Neuronal stem cell (in vitro differentiated cells): ENCODE measurements around the gene TMEM202.
"Not testable (repeated sequence)": the region's sequence is repeated elsewhere in the genome, so short reads cannot be mapped to it uniquely, and the experiment has no call there.

Source experiments
- DNase-seq: peaks from one replicate; pipeline ENCODE4 v3.0.0-alpha.2; 2013; ENCODE audit warnings: low spot score
- H2AFZ ChIP-seq: one replicate; pipeline ENCODE4 v1.6.1; 2013; ENCODE audit warnings: mild to moderate bottlenecking, low read length, inconsistent platforms
- H2AK5ac ChIP-seq: 2 replicates; pipeline ENCODE4 v1.6.1; 2013; ENCODE audit warnings: low read depth, mild to moderate bottlenecking, inconsistent platforms, low read length, moderate library complexity, mixed read lengths
- H2BK120ac ChIP-seq: 2 replicates; pipeline ENCODE4 v1.6.1; 2013; ENCODE audit warnings: low read depth, mild to moderate bottlenecking, inconsistent platforms, low read length, moderate library complexity, mixed read lengths
- H2BK12ac ChIP-seq: one replicate; pipeline ENCODE4 v1.6.1; 2013; ENCODE audit warnings: low read length, inconsistent platforms
- H2BK15ac ChIP-seq: 2 replicates; pipeline ENCODE4 v1.6.1; 2013; ENCODE audit warnings: mild to moderate bottlenecking, low read length, inconsistent platforms, mixed read lengths
- H2BK5ac ChIP-seq: one replicate; pipeline ENCODE4 v1.6.1; 2013; ENCODE audit warnings: inconsistent platforms, mild to moderate bottlenecking, low read length, moderate library complexity
- H3K14ac ChIP-seq: one replicate; pipeline ENCODE4 v1.6.1; 2013; ENCODE audit warnings: low read length, inconsistent platforms
- H3K18ac ChIP-seq: 2 replicates; pipeline ENCODE4 v1.6.1; 2013; ENCODE audit warnings: low read length, inconsistent platforms
- H3K23ac ChIP-seq: 2 replicates; pipeline ENCODE4 v1.6.1; 2013; ENCODE audit warnings: low read depth, mild to moderate bottlenecking, mixed read lengths, low read length, inconsistent platforms; ENCODE audit not compliant: poor library complexity
- H3K27ac ChIP-seq: replicated peaks from 3 replicates; pipeline ENCODE4 v1.5.1; 2013; ENCODE audit warnings: low read length, inconsistent platforms
- H3K27me3 ChIP-seq, 3 experiments: 2 replicates each; pipeline ENCODE4 v1.6.1; 2013; ENCODE audit warnings: low read length in 3 of 3, mild to moderate bottlenecking in 2 of 3, inconsistent platforms in 1 of 3, low read depth in 1 of 3, mixed read lengths in 1 of 3, moderate library complexity in 1 of 3; ENCODE audit not compliant: control insufficient read depth in 3 of 3, insufficient read depth in 3 of 3
- H3K36me3 ChIP-seq, 2 donors: replicated peaks in 1 of 2; 2 replicates each; pipeline ENCODE4 v1.6.1; 2013; ENCODE audit warnings: low read length in 2 of 2; ENCODE audit not compliant: control insufficient read depth in 2 of 2, insufficient read depth in 2 of 2
- H3K4ac ChIP-seq: 2 replicates; pipeline ENCODE4 v1.6.1; 2013; ENCODE audit warnings: inconsistent platforms, mild to moderate bottlenecking, low read length, moderate library complexity
- H3K4me1 ChIP-seq, 2 donors: 1 replicate in 1 of 2; 2 replicates in 1 of 2; pipeline ENCODE4 v1.6.1; 2013; ENCODE audit warnings: low read length in 2 of 2, low read depth in 1 of 2; ENCODE audit not compliant: control insufficient read depth in 2 of 2, insufficient read depth in 1 of 2
- H3K4me2 ChIP-seq: one replicate; pipeline ENCODE4 v1.6.1; 2013; ENCODE audit warnings: mild to moderate bottlenecking, low read length, inconsistent platforms; ENCODE audit not compliant: insufficient read depth, poor library complexity, severe bottlenecking
- H3K4me3 ChIP-seq, 2 donors: 2 replicates each; pipeline ENCODE4 v1.5.1; 2013; ENCODE audit warnings: low read length in 2 of 2, mild to moderate bottlenecking in 2 of 2, inconsistent platforms in 1 of 2, moderate library complexity in 1 of 2
- H3K79me1 ChIP-seq: one replicate; pipeline ENCODE4 v1.6.1; 2013; ENCODE audit warnings: low read depth, mild to moderate bottlenecking, inconsistent platforms, low read length, moderate library complexity
- H3K9ac ChIP-seq: one replicate; pipeline ENCODE4 v1.6.1; 2013; ENCODE audit warnings: mild to moderate bottlenecking, low read depth, low read length, inconsistent platforms; ENCODE audit not compliant: poor library complexity
- H3K9me3 ChIP-seq, 2 donors: replicated peaks in 1 of 2; 2 replicates each; pipeline versions ENCODE3 to v1.6.1; 2013; ENCODE audit warnings: low read length in 2 of 2, mild to moderate bottlenecking in 2 of 2, inconsistent platforms in 1 of 2, low read depth in 1 of 2, mixed read lengths in 1 of 2, moderate library complexity in 1 of 2; ENCODE audit not compliant: control insufficient read depth in 2 of 2, insufficient read depth in 1 of 2
- H4K8ac ChIP-seq: one replicate; pipeline ENCODE4 v1.6.1; 2013; ENCODE audit warnings: low read depth, mild to moderate bottlenecking, inconsistent platforms, low read length, moderate library complexity
- H4K91ac ChIP-seq: one replicate; pipeline ENCODE4 v1.6.1; 2013; ENCODE audit warnings: low read length, low read depth, mild to moderate bottlenecking, inconsistent platforms; ENCODE audit not compliant: poor library complexity
- WGBS, 2 donors: extraction: QIAGEN DNeasy Blood & Tissue Kit; methylation state at CpG; one replicate each; pipeline ENCODE4 v1.1.7; 2013; ENCODE audit warnings: missing lambda C conversion rate in 2 of 2, mixed read lengths in 1 of 2; ENCODE audit not compliant: insufficient read length in 2 of 2, insufficient replicate concordance in 1 of 2; ENCODE audit errors: extremely low coverage in 2 of 2; 5-methylcytosine and 5-hydroxymethylcytosine counted together

Gene TMEM202

GRCh38 chr15:72442848-72443247 is 44.7 kb downstream of the TMEM202 start:
- not testable (repeated sequence) for H3K9ac ChIP-seq, H3K27ac ChIP-seq, H2BK15ac ChIP-seq, H4K8ac ChIP-seq, H2BK5ac ChIP-seq, H3K27me3 ChIP-seq, H2AK5ac ChIP-seq, H3K4ac ChIP-seq, H3K9me3 ChIP-seq, H2BK12ac ChIP-seq, H3K14ac ChIP-seq, H2BK120ac ChIP-seq, H3K23ac ChIP-seq, H2AFZ ChIP-seq, H4K91ac ChIP-seq, H3K4me3 ChIP-seq, H3K4me2 ChIP-seq, H3K18ac ChIP-seq, H3K79me1 ChIP-seq, H3K4me1 ChIP-seq, H3K36me3 ChIP-seq, DNase-seq
- no CpG with 5 or more reads among the region's 5 CpGs for WGBS, 2 donors

- Histone ChIP-seq H2BK15ac (no peak overlapping the region), H3K4me3 (no peak overlapping the region), H2AK5ac (no peak overlapping the region), H3K4ac (no peak overlapping the region), H3K36me3 (no peaks in the 10 kb centered on the region), H3K18ac (no peak overlapping the region), H3K27me3 (no peaks in the 10 kb centered on the region), H2AFZ (no peak overlapping the region), H3K27ac (no peak overlapping the region), H3K23ac (no peak overlapping the region), H3K79me1 (no peaks in the 10 kb centered on the region), H4K91ac (no peak overlapping the region), H2BK12ac (no peak overlapping the region), H2BK5ac (no peak overlapping the region), H4K8ac (no peak overlapping the region), H3K14ac (no peak overlapping the region), H3K4me1 (no peaks in the 10 kb centered on the region), H3K9me3 (no peaks in the 10 kb centered on the region), H3K4me2 (no peak overlapping the region), H3K9ac (no peak overlapping the region), H2BK120ac (no peak overlapping the region)
- no CpG with 5 or more reads among the region's 1 CpG for WGBS, 2 donors
- no peak for DNase-seq
Observed at GRCh38 chr15:72445426-72445825, 47.3 kb downstream of the TMEM202 start.

- DNase-seq: no peak
- no peak overlapping the region for H4K91ac ChIP-seq
- no peak overlapping the region for H3K4me2 ChIP-seq
- H3K4ac ChIP-seq: no peak overlapping the region
- H3K79me1 ChIP-seq: no peaks in the 10 kb centered on the region
- H3K36me3 ChIP-seq: no peaks in the 10 kb centered on the region
- no peak overlapping the region for H2BK15ac ChIP-seq
- no peak overlapping the region for H3K23ac ChIP-seq
- H3K14ac ChIP-seq: no peak overlapping the region
- no peak overlapping the region for H4K8ac ChIP-seq
- H3K27ac ChIP-seq: no peak overlapping the region
- peaks cover 0 to 2% of the 10 kb centered on the region in 2 donors for H3K9me3 ChIP-seq
- H2BK120ac ChIP-seq: no peak overlapping the region
- no peaks in the 10 kb centered on the region for H3K4me1 ChIP-seq
- H2BK12ac ChIP-seq: no peak overlapping the region
- peak overlapping the region in 1 of 2 donors; percentile 16 for H3K4me3 ChIP-seq
- no peak overlapping the region for H2BK5ac ChIP-seq
- H2AK5ac ChIP-seq: no peak overlapping the region
- H2AFZ ChIP-seq: no peak overlapping the region
- no CpG with 5 or more reads among the region's 6 CpGs for WGBS, 2 donors
- H3K9ac ChIP-seq: no peak overlapping the region
- H3K18ac ChIP-seq: no peak overlapping the region
- peaks cover 0 to 3% (median 0%) of the 10 kb centered on the region in 3 experiments for H3K27me3 ChIP-seq
Observed at GRCh38 chr15:72450805-72451204, 52.7 kb downstream of the TMEM202 start.

- H3K9me3 ChIP-seq: peaks cover 0 to 2% of the 10 kb centered on the region in 2 donors
- no peak overlapping the region for H3K23ac ChIP-seq
- no peak overlapping the region for H3K9ac ChIP-seq
- H4K8ac ChIP-seq: no peak overlapping the region
- H3K18ac ChIP-seq: no peak overlapping the region
- no peak overlapping the region for H2BK15ac ChIP-seq
- H3K4me3 ChIP-seq: no peak overlapping the region
- WGBS, 2 donors: no CpG with 5 or more reads among the region's 9 CpGs
- no peak overlapping the region for H2AFZ ChIP-seq
- H3K14ac ChIP-seq: no peak overlapping the region
- H3K27ac ChIP-seq: no peak overlapping the region
- DNase-seq: no peak
- no peak overlapping the region for H2BK5ac ChIP-seq
- H3K4me1 ChIP-seq: no peaks in the 10 kb centered on the region
- no peak overlapping the region for H4K91ac ChIP-seq
- no peak overlapping the region for H2AK5ac ChIP-seq
- no peak overlapping the region for H2BK12ac ChIP-seq
- H3K4ac ChIP-seq: no peak overlapping the region
- no peak overlapping the region for H3K4me2 ChIP-seq
- H3K36me3 ChIP-seq: no peaks in the 10 kb centered on the region
- H3K79me1 ChIP-seq: no peaks in the 10 kb centered on the region
- no peak overlapping the region for H2BK120ac ChIP-seq
- peaks cover 0 to 3% (median 0%) of the 10 kb centered on the region in 3 experiments for H3K27me3 ChIP-seq
Observed at GRCh38 chr15:72451224-72451623, 53.1 kb downstream of the TMEM202 start.
